Fibroblast of skin of right quadriceps (primary cell): ENCODE data around the gene KAT2B.

Experiments used
- DNase-seq: peaks from one replicate; pipeline ENCODE4 v3.0.0-alpha.2; 2013

KAT2B gene

GRCh38 chr3:20066850-20067617 is 26.8 kb downstream of the KAT2B start:
- DNase-seq, result peak; percentile 82

- no peak for DNase-seq
Measured at GRCh38 chr3:20068512-20069177, 28.4 kb downstream of the KAT2B start.

DNA sequence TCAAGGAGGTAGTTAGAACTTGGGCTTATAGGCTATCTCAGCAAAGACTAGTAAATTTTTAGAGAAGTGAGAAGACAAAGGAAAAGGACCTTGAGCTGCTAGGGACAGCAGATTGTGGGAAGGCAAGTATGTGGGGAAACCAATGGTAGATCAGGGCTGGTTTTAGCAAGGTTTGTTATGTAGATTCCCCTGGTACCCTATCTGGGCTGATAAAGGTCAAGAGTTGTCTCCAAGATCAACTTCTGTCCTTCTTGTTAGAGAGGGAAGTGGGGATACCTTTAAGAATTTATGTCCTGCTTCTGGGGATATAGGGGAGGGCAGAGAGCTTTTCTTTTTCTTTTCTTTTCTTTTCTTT is 28.9 kb downstream of the KAT2B start:
- no peak for DNase-seq

- no peak for DNase-seq
Measured at GRCh38 chr3:20071175-20071574, 30.9 kb downstream of the KAT2B start.

DNA sequence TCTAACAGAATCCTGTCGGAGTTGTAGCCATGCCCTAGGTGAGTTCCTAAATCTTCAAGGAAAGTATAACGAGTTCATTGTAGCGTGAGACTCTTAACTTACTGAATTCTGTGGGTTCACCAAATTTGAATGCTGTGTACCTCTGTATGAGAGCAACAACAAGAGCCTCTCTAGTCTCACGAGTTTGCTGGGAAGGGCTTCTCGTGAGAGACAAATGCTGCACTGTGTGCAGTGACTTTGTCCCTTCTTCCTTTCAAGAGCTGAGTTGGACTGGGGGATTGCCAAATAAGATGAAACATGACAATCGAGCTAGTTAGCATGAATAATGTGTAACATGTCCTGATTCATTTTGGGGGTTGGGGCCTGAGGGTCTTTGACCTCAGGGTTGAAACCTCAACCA is 32.2 kb downstream of the KAT2B start:
- no peak for DNase-seq

DNA sequence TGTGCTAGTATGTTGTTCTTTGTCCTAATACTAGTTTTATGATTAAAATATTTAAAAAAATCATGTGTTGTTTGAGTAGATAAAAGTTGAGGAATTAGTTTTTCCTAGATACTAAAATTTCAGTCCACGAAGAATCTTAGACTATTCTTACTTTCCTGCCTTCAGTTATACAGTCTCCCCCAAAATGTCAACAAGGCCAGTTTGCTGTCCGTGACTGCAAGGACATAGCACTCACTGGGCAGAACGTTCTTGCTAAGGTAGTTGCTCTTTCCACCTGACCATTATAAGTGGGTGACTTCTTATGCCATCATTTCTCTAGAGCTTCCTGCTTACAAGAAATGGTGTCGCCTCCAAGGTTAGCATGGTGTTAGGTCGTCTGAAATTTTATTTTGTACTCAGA is 32.8 kb downstream of the KAT2B start:
- no peak for DNase-seq

- DNase-seq, result no peak
Measured at GRCh38 chr3:20073683-20074082, 33.4 kb downstream of the KAT2B start.

- DNase-seq, result peak; percentile 64
Measured at GRCh38 chr3:20074226-20075063, 34.2 kb downstream of the KAT2B start.

DNA sequence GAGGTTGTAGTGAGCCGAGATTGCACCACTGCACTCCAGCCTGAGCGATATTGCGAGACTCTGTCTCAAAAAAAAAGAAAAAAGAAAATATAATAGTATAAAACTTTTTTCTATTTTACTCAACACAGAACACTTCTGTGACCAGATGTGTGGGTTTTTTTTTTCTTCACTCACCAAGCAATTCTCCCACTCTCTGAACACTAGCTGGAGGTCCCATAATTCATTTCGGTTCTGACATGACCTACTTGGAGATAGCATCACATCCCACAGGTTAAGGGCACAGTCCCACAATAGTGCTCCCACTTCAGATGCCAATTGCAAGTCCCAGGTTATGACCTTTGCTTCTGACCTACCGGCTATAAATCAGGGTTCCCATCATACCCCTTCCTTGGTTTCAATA is 35.0 kb downstream of the KAT2B start:
- no peak for DNase-seq

DNA sequence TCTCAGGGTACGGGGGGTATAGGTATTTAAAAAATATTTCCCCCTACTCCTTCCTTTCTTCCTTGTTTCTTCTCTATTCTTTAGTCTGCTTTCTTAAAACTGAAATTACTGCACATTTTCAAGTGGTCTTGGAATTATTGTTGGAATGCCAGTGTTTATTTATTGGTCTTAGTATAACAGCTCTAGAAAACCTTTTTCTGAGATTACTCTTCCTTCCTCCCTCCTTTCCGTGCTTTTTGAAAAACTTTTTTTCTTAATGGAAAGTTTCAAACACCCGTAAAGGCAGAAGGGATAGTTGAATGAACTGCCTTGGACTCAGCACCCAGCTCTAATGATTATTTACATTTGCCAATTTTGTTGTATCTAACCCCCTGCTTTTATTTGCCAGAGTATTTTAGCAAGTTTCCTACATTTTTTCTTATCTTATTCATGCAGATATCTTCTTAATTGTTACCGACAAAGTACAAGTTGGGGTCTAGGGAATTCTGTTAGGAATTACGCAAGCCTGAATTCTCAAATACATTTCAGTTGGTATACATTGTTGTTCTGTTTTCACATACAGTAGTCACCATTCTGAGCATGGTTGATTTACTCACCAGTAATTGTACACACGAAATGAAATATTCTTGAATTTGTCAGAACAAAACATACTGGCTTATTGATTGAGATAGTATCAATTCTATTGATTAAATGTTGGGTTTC is 36.2 kb downstream of the KAT2B start:
- DNase-seq, result no peak

DNA sequence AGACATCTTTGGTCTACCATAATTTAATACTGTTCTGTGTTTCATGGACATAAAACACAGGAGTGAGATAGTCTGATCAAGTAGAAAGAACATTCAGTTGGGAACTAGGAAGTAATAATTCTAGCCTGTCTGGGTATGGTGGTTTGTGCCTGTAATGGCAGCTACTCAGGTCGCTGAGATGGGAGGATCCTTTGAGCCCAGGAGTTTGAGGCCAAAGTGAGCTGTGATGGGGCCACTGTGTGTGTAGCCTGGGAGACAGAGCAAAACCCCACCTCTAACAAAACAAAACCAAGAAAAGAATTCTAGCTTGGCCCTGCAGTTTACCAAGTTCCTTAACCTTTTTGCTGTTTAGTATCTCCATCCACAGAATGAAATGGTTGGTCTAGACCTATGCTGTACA is 36.8 kb downstream of the KAT2B start:
- no peak for DNase-seq

DNA sequence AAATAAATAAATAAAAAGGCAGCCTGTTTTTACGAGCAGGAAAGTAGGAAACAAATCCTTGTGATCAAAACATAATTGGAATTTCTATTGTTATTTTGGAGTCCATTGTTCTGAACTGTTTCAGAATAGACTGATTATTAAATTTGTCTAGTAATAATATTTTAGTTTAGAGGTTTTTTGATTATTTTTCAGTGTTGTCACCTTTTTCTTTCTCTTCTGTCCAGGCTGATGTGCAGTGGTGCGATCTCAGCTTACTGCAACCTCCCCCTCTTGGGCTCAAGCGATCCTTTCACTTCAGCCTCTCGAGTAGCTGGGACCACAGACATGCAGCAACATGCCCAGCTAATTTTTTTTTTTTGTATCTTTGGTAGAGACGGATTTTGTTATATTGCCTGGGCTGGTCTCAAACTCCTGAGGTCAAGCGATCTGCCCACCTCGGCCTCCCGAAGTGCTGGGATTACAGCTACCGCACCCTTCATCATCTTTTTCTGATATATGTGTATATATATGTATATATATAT is 38.0 kb downstream of the KAT2B start:
- DNase-seq, result no peak

- DNase-seq, result no peak
Measured at GRCh38 chr3:20079621-20080020, 39.4 kb downstream of the KAT2B start.

DNA sequence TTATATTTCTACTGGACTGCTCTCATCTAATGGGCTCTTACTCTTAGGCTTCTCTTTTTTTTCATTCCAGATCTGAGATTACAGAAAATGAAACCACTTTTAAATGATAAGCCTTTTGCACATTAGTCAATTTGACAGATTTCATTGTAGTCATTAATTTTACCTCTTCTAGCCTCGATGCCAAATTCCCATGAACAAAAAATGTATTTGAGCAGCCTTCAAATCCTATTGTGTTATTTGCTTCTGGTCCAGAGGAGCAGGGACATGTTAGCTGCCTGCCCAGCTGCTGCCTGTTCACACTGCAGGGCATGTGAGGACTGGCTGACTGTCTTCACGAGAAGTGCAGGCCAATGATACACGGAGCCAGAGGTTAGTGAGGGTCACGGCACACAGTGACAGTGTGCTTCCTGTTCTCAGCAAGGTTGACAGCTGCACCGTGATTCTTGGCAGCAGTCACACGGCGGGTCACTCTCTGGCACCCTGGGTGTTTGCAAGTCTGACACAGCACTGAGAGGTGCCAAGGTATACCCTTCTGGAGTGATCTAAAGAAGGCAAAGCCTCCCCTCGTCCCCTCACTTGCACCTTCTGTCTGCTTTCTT is 40.8 kb downstream of the KAT2B start:
- DNase-seq, result no peak

DNA sequence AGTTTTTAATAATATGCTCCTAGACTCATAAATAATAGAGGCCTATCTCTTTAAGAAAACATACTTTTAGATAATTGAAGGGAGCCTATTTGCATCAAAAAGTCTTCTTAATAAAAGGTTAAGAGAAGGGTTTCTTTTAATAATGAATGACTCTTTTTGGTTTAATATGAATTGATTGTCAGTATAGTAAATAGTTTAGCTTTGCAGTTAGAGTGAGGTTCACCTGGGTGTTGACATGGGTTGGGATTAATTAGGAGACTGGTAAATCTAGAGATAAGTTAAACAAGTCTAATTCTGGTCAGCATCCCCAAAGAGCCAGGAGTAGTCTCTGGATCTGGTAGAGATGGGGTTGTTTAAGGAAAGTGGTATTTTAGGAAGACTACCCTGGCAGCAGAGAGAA is 43.0 kb downstream of the KAT2B start:
- DNase-seq, result no peak

- no peak for DNase-seq
Measured at GRCh38 chr3:20083953-20084352, 43.7 kb downstream of the KAT2B start.

- no peak for DNase-seq
Measured at GRCh38 chr3:20091331-20092047, 51.2 kb downstream of the KAT2B start.

GRCh38 chr3:20095470-20095869 is 55.2 kb downstream of the KAT2B start:
- no peak for DNase-seq

GRCh38 chr3:20096135-20096685 is 56.0 kb downstream of the KAT2B start:
- no peak for DNase-seq

DNA sequence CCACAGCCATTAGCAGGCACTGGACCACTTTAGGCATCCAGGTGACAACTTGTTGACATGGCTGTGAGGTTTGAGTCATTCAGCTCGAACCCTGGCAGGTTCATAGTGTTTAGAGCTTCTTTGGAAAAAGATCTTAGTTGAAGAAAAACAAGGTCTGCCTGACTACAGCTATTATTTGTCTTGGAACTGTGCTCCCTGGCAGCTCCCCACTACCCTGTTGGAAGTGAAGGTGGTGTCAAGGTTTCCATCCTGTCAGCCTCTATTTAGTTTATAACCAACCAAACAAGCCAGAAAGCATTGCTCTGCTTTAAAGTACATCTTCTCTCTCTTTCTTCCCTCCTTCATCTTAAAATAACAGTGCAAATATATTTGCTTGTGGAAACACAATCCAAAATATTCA is 56.8 kb downstream of the KAT2B start:
- no peak for DNase-seq

- no peak for DNase-seq
Measured at GRCh38 chr3:20099060-20099459, 58.8 kb downstream of the KAT2B start.

GRCh38 chr3:20100151-20100550 is 59.9 kb downstream of the KAT2B start:
- DNase-seq, result no peak
